ENCODE measurements around the gene KIAA0232.

DNA sequence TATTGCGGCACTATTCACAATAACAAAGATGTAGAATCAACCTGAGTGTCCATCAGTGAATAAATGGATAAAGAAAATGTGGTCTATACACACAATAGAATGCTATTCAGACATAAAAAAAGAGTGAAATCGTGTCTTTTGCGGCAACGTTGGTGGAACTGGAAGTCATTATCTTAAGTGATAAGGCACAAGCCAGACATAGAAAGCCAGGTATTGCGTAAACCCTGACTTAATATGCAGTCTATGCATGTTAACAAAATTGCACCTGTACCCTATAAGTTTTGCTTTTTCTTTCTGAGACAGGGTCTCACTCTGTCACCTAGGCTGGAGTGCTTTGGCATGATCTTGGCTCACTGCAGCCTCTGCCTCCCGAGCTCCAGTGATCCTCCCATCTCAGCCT is 28.6 kb downstream of the KIAA0232 start:
- TF ChIP-seq POLR2A (IDR thresholded peaks at IDR 0.05; ENCODE audit: low read length) = no peak
- TF ChIP-seq GATA1 (IDR thresholded peaks at IDR 0.05; ENCODE audit: low read depth, low read length) = no peak
